Progenitor cell of endocrine pancreas (in vitro differentiated cells): ENCODE data around the gene UQCRQ. TPM values are rescaled to one million over a fixed set of nuclear protein-coding genes. Genes with fewer than 3 reads are reported as not detected.

Experiments used
- DNase-seq: peaks from one replicate; pipeline ENCODE4 v3.0.0; 2021; ENCODE audit warnings: low spot score; ENCODE audit not compliant: unreplicated experiment
- H3K27ac Mint-ChIP-seq: 2 replicates; pipeline ENCODE4 v1.8.0; 2021; ENCODE audit warnings: mild to moderate bottlenecking, moderate library complexity, mixed read lengths
- H3K27me3 Mint-ChIP-seq: 2 replicates; pipeline ENCODE4 v1.8.0; 2021; ENCODE audit warnings: mixed read lengths
- H3K36me3 Mint-ChIP-seq: 2 replicates; pipeline ENCODE4 v1.8.0; 2022; ENCODE audit warnings: mixed read lengths; ENCODE audit not compliant: insufficient read depth
- H3K4me1 Mint-ChIP-seq: 2 replicates; pipeline ENCODE4 v1.8.0; 2021; ENCODE audit warnings: low read depth, mixed read lengths
- H3K4me3 Mint-ChIP-seq: 2 replicates; pipeline ENCODE4 v1.8.0; 2021; ENCODE audit warnings: low read depth, mild to moderate bottlenecking, moderate library complexity, mixed read lengths
- H3K9me3 Mint-ChIP-seq: 2 replicates; pipeline ENCODE4 v1.8.0; 2021; ENCODE audit warnings: low read depth, mixed read lengths
- total RNA-seq: library from RNA; stranded (reverse); gene quantifications from 2 replicates; pipeline ENCODE4 v1.2.1, GENCODE V29; 2021
- TF ChIP-seq, protein P1 (sequence below): fragments of 200-600 bp; sonication (generic); IDR thresholded peaks from one replicate; pipeline ENCODE4 v1.5.0; 2021; ENCODE audit warnings: antibody characterized with exemption, mild to moderate bottlenecking; ENCODE audit not compliant: unreplicated experiment

Gene UQCRQ
- total RNA-seq, 1 donor from 2014 or later, result 230 TPM

GRCh38 chr5:132865668-132866341 lies 637 bp upstream of the UQCRQ start:
- peak overlapping the region; percentile 100 for H3K27ac Mint-ChIP-seq
- H3K4me1 Mint-ChIP-seq, result peaks cover 20% of the 10 kb centered on the region
- H3K4me3 Mint-ChIP-seq, result peak overlapping the region; percentile 96
- peaks cover 11% of the 10 kb centered on the region for H3K36me3 Mint-ChIP-seq
- no peak for DNase-seq
- no peaks in the 10 kb centered on the region for H3K27me3 Mint-ChIP-seq
- H3K9me3 Mint-ChIP-seq, result no peaks in the 10 kb centered on the region
- TF ChIP-seq, protein P1, sequence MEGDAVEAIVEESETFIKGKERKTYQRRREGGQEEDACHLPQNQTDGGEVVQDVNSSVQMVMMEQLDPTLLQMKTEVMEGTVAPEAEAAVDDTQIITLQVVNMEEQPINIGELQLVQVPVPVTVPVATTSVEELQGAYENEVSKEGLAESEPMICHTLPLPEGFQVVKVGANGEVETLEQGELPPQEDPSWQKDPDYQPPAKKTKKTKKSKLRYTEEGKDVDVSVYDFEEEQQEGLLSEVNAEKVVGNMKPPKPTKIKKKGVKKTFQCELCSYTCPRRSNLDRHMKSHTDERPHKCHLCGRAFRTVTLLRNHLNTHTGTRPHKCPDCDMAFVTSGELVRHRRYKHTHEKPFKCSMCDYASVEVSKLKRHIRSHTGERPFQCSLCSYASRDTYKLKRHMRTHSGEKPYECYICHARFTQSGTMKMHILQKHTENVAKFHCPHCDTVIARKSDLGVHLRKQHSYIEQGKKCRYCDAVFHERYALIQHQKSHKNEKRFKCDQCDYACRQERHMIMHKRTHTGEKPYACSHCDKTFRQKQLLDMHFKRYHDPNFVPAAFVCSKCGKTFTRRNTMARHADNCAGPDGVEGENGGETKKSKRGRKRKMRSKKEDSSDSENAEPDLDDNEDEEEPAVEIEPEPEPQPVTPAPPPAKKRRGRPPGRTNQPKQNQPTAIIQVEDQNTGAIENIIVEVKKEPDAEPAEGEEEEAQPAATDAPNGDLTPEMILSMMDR, result no peak

DNA sequence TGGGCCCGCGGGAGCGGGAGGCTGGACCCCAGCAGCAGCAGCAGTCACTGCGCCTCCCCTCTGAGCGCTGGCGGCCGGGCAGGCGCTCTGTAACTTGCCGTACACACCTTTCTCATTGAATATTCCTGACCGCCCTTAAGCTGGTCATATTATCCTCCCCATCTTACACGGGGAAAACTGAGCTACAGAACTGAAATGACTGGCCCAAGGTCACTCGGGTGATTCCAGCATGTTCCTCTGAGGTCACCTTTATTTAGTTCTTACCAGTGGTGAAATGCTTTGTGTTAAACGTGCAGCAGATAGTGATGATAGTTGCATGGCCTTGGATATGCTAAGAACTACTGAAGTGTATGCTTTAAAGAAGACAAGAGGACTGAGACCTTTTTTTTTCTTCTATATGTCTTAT lies 607 bp downstream of the UQCRQ start:
- Mint-ChIP-seq H3K27me3 (no peaks in the 10 kb centered on the region), H3K9me3 (no peaks in the 10 kb centered on the region), H3K27ac (peak overlapping the region; percentile 100), H3K4me3 (peak overlapping the region; percentile 96), H3K4me1 (peaks cover 20% of the 10 kb centered on the region), H3K36me3 (peaks cover 11% of the 10 kb centered on the region)
- TF ChIP-seq, protein P1, result no peak
- DNase-seq, result no peak

- no peak overlapping the region for H3K27ac Mint-ChIP-seq
- TF ChIP-seq, protein P1, result no peak
- H3K9me3 Mint-ChIP-seq, result peaks cover 2% of the 10 kb centered on the region
- H3K36me3 Mint-ChIP-seq, result peaks cover 17% of the 10 kb centered on the region
- no peaks in the 10 kb centered on the region for H3K27me3 Mint-ChIP-seq
- H3K4me3 Mint-ChIP-seq, result peak overlapping the region; percentile 96
- DNase-seq, result no peak
- H3K4me1 Mint-ChIP-seq, result peaks cover 37% of the 10 kb centered on the region
These were observed 2.3 kb downstream of the UQCRQ start for GRCh38 chr5:132868754-132869153.

GRCh38 chr5:132870801-132871200 lies 4.4 kb downstream of the UQCRQ start:
- Mint-ChIP-seq H3K4me3 (no peak overlapping the region), H3K36me3 (peaks cover 27% of the 10 kb centered on the region), H3K9me3 (peaks cover 3% of the 10 kb centered on the region), H3K27ac (peak overlapping the region; percentile 62), H3K27me3 (no peaks in the 10 kb centered on the region), H3K4me1 (peaks cover 38% of the 10 kb centered on the region)
- TF ChIP-seq, protein P1, result no peak
- no peak for DNase-seq

- Mint-ChIP-seq H3K4me3 (no peak overlapping the region), H3K36me3 (peaks cover 29% of the 10 kb centered on the region), H3K27ac (peak overlapping the region; percentile 73), H3K9me3 (peaks cover 3% of the 10 kb centered on the region), H3K27me3 (no peaks in the 10 kb centered on the region), H3K4me1 (peaks cover 38% of the 10 kb centered on the region)
- no peak for DNase-seq
- TF ChIP-seq, protein P1, result no peak
These were observed 5.2 kb downstream of the UQCRQ start for GRCh38 chr5:132871459-132872284.
